ENCODE measurements around the gene GTF2H4.
"Not testable (repeated sequence)": the region's sequence is repeated elsewhere in the genome, so short reads cannot be mapped to it uniquely, and the experiment has no call there.

GTF2H4 gene

GRCh38 chr6:30893001-30893591 lies 14.9 kb upstream of the GTF2H4 start:
- no peaks in the 10 kb centered on the region for H3K27me3 ChIP-seq (ENCODE audit: control insufficient read depth, insufficient read depth, low read length)
- H3K4me1 ChIP-seq (ENCODE audit: control insufficient read depth, insufficient read depth, low read length), result peaks cover 5% of the 10 kb centered on the region
- peaks cover 55% of the 10 kb centered on the region for H3K36me3 ChIP-seq (ENCODE audit: control insufficient read depth, insufficient read depth, low read length)
- no peak overlapping the region for H3K4me3 ChIP-seq (ENCODE audit: low read length)
- no peak overlapping the region for H3K27ac ChIP-seq (ENCODE audit: low read depth, low read length)
- H3K9ac ChIP-seq (ENCODE audit: low read length), result no peak overlapping the region

- H3K4me3 ChIP-seq (ENCODE audit: low read length), result no peak overlapping the region
- no peak overlapping the region for H3K9ac ChIP-seq (ENCODE audit: low read length)
- no peaks in the 10 kb centered on the region for H3K27me3 ChIP-seq (ENCODE audit: control insufficient read depth, insufficient read depth, low read length)
- H3K36me3 ChIP-seq (ENCODE audit: control insufficient read depth, insufficient read depth, low read length), result peaks cover 61% of the 10 kb centered on the region
- H3K27ac ChIP-seq (ENCODE audit: low read depth, low read length), result no peak overlapping the region
- peaks cover 5% of the 10 kb centered on the region for H3K4me1 ChIP-seq (ENCODE audit: control insufficient read depth, insufficient read depth, low read length)
These were observed 14.3 kb upstream of the GTF2H4 start for GRCh38 chr6:30893666-30894065.

- Histone ChIP-seq H3K4me3 (ENCODE audit: low read length) (no peak overlapping the region), H3K9ac (ENCODE audit: low read length) (no peak overlapping the region), H3K27ac (ENCODE audit: low read depth, low read length) (no peak overlapping the region), H3K4me1 (ENCODE audit: control insufficient read depth, insufficient read depth, low read length) (peaks cover 5% of the 10 kb centered on the region), H3K36me3 (ENCODE audit: control insufficient read depth, insufficient read depth, low read length) (peaks cover 68% of the 10 kb centered on the region), H3K27me3 (ENCODE audit: control insufficient read depth, insufficient read depth, low read length) (no peaks in the 10 kb centered on the region)
These were observed 13.6 kb upstream of the GTF2H4 start for GRCh38 chr6:30894381-30894780.

GRCh38 chr6:30894935-30895334 lies 13.1 kb upstream of the GTF2H4 start:
- H3K4me1 ChIP-seq (ENCODE audit: control insufficient read depth, insufficient read depth, low read length), result peaks cover 4% of the 10 kb centered on the region
- H3K27me3 ChIP-seq (ENCODE audit: control insufficient read depth, insufficient read depth, low read length), result no peaks in the 10 kb centered on the region
- H3K36me3 ChIP-seq (ENCODE audit: control insufficient read depth, insufficient read depth, low read length), result peaks cover 65% of the 10 kb centered on the region
- H3K27ac ChIP-seq (ENCODE audit: low read depth, low read length), result no peak overlapping the region
- no peak overlapping the region for H3K9ac ChIP-seq (ENCODE audit: low read length)
- H3K4me3 ChIP-seq (ENCODE audit: low read length), result no peak overlapping the region

GRCh38 chr6:30895343-30895742 lies 12.7 kb upstream of the GTF2H4 start:
- no peak overlapping the region for H3K9ac ChIP-seq (ENCODE audit: low read length)
- H3K27ac ChIP-seq (ENCODE audit: low read depth, low read length), result no peak overlapping the region

GRCh38 chr6:30896541-30896940 lies 11.5 kb upstream of the GTF2H4 start:
- no peaks in the 10 kb centered on the region for H3K27me3 ChIP-seq (ENCODE audit: control insufficient read depth, insufficient read depth, low read length)
- H3K4me1 ChIP-seq (ENCODE audit: control insufficient read depth, insufficient read depth, low read length), result no peaks in the 10 kb centered on the region
- H3K27ac ChIP-seq (ENCODE audit: low read depth, low read length), result no peak overlapping the region
- H3K9ac ChIP-seq (ENCODE audit: low read length), result no peak overlapping the region
- peaks cover 54% of the 10 kb centered on the region for H3K36me3 ChIP-seq (ENCODE audit: control insufficient read depth, insufficient read depth, low read length)
- no peak overlapping the region for H3K4me3 ChIP-seq (ENCODE audit: low read length)

More at GRCh38 chr6:30895343-30895742, 12.7 kb upstream of the GTF2H4 start:
- H3K27me3 ChIP-seq (ENCODE audit: control insufficient read depth, insufficient read depth, low read length), result no peaks in the 10 kb centered on the region
- H3K4me3 ChIP-seq (ENCODE audit: low read length), result no peak overlapping the region
- peaks cover 2% of the 10 kb centered on the region for H3K4me1 ChIP-seq (ENCODE audit: control insufficient read depth, insufficient read depth, low read length)
- H3K36me3 ChIP-seq (ENCODE audit: control insufficient read depth, insufficient read depth, low read length), result peaks cover 62% of the 10 kb centered on the region

GRCh38 chr6:30897882-30898281 lies 10.1 kb upstream of the GTF2H4 start:
- no peaks in the 10 kb centered on the region for H3K4me1 ChIP-seq (ENCODE audit: control insufficient read depth, insufficient read depth, low read length)
- no peak overlapping the region for H3K4me3 ChIP-seq (ENCODE audit: low read length)
- H3K9ac ChIP-seq (ENCODE audit: low read length), result no peak overlapping the region
- H3K27ac ChIP-seq (ENCODE audit: low read depth, low read length), result no peak overlapping the region
- peaks cover 44% of the 10 kb centered on the region for H3K36me3 ChIP-seq (ENCODE audit: control insufficient read depth, insufficient read depth, low read length)
- no peaks in the 10 kb centered on the region for H3K27me3 ChIP-seq (ENCODE audit: control insufficient read depth, insufficient read depth, low read length)

GRCh38 chr6:30898750-30899360 lies 9.2 kb upstream of the GTF2H4 start:
- H3K9ac ChIP-seq (ENCODE audit: low read length), result no peak overlapping the region
- H3K27ac ChIP-seq (ENCODE audit: low read depth, low read length), result no peak overlapping the region
- H3K4me1 ChIP-seq (ENCODE audit: control insufficient read depth, insufficient read depth, low read length), result no peaks in the 10 kb centered on the region
- peaks cover 40% of the 10 kb centered on the region for H3K36me3 ChIP-seq (ENCODE audit: control insufficient read depth, insufficient read depth, low read length)
- no peak overlapping the region for H3K4me3 ChIP-seq (ENCODE audit: low read length)
- H3K27me3 ChIP-seq (ENCODE audit: control insufficient read depth, insufficient read depth, low read length), result no peaks in the 10 kb centered on the region

DNA sequence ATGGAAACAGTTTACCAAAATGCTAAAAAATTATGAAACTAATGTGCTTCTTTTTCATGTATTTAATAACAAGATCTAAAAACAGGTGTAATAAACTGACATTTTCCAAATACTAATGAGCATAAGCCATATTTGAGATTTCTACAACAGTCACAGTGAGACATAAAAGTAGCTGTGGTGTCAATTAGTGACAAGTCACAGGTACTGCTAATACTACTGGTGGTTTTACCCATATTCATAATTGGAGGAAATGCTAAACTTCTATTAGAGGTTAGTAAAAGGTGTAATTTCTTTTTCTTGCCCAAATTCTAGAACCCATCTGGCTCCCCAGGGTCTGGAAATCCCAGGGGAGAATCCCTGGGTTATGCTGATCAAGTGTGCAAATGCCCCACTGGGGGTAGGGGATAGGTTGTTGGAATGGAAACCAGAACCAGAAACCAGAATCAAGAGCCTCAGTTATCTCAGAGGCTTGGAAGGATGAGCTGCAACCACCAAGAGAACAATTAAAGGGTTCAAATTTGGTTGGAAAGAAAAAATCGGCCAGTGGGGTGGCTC lies 7.1 kb upstream of the GTF2H4 start:
- H3K27ac ChIP-seq (ENCODE audit: low read depth, low read length), result no peak overlapping the region

GRCh38 chr6:30901436-30901835 lies 6.6 kb upstream of the GTF2H4 start:
- Histone ChIP-seq H3K4me3 (ENCODE audit: low read length) (no peak overlapping the region), H3K27ac (ENCODE audit: low read depth, low read length) (no peak overlapping the region), H3K9ac (ENCODE audit: low read length) (no peak overlapping the region), H3K36me3 (ENCODE audit: control insufficient read depth, insufficient read depth, low read length) (peaks cover 18% of the 10 kb centered on the region), H3K27me3 (ENCODE audit: control insufficient read depth, insufficient read depth, low read length) (no peaks in the 10 kb centered on the region), H3K4me1 (ENCODE audit: control insufficient read depth, insufficient read depth, low read length) (no peaks in the 10 kb centered on the region)

More for the DNA sequence above, 7.1 kb upstream of the GTF2H4 start:
- no peaks in the 10 kb centered on the region for H3K27me3 ChIP-seq (ENCODE audit: control insufficient read depth, insufficient read depth, low read length)
- no peaks in the 10 kb centered on the region for H3K4me1 ChIP-seq (ENCODE audit: control insufficient read depth, insufficient read depth, low read length)
- no peak overlapping the region for H3K9ac ChIP-seq (ENCODE audit: low read length)
- no peak overlapping the region for H3K4me3 ChIP-seq (ENCODE audit: low read length)
- peaks cover 21% of the 10 kb centered on the region for H3K36me3 ChIP-seq (ENCODE audit: control insufficient read depth, insufficient read depth, low read length)

GRCh38 chr6:30902196-30902595 lies 5.8 kb upstream of the GTF2H4 start:
- H3K27me3 ChIP-seq (ENCODE audit: control insufficient read depth, insufficient read depth, low read length); H3K4me3 ChIP-seq (ENCODE audit: low read length); H3K9ac ChIP-seq (ENCODE audit: low read length); H3K27ac ChIP-seq (ENCODE audit: low read depth, low read length); H3K4me1 ChIP-seq (ENCODE audit: control insufficient read depth, insufficient read depth, low read length): not testable (repeated sequence)
- peaks cover 18% of the 10 kb centered on the region for H3K36me3 ChIP-seq (ENCODE audit: control insufficient read depth, insufficient read depth, low read length)

- Histone ChIP-seq H3K27ac (ENCODE audit: low read depth, low read length) (no peak overlapping the region), H3K27me3 (ENCODE audit: control insufficient read depth, insufficient read depth, low read length) (no peaks in the 10 kb centered on the region), H3K4me3 (ENCODE audit: low read length) (no peak overlapping the region), H3K36me3 (ENCODE audit: control insufficient read depth, insufficient read depth, low read length) (peaks cover 14% of the 10 kb centered on the region), H3K9ac (ENCODE audit: low read length) (no peak overlapping the region), H3K4me1 (ENCODE audit: control insufficient read depth, insufficient read depth, low read length) (no peaks in the 10 kb centered on the region)
These were observed 5.3 kb upstream of the GTF2H4 start for GRCh38 chr6:30902709-30903108.

DNA sequence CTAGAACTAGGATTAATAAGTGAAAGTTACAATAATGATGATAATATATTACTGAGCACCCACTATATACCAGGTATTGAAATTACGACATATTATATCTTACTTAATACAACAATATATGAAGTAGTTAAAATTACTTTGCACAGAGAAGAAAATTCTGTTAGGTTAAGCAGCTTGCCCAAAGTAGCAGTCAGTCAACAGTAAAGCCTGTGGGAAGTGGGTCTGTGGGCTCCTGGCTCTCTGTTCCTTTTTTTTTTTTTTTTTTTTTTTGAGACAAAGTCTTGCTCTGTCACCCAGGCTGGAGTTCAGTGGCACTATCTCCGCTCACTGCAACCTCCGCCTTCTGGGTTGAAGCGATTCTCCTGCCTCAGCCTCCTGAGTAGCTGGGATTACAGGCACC lies 4.8 kb upstream of the GTF2H4 start:
- H3K4me1 ChIP-seq (ENCODE audit: control insufficient read depth, insufficient read depth, low read length), result no peaks in the 10 kb centered on the region
- H3K27ac ChIP-seq (ENCODE audit: low read depth, low read length), result no peak overlapping the region
- no peaks in the 10 kb centered on the region for H3K27me3 ChIP-seq (ENCODE audit: control insufficient read depth, insufficient read depth, low read length)
- H3K9ac ChIP-seq (ENCODE audit: low read length), result no peak overlapping the region
- H3K4me3 ChIP-seq (ENCODE audit: low read length), result no peak overlapping the region
- peaks cover 11% of the 10 kb centered on the region for H3K36me3 ChIP-seq (ENCODE audit: control insufficient read depth, insufficient read depth, low read length)
